ENCODE data around the gene CREG2.

GRCh38 chr2:101418460-101419095 lies 31.3 kb upstream of the CREG2 start:
- no peak for TF ChIP-seq POLR2A (IDR thresholded peaks at IDR 0.05)
- TF ChIP-seq CTCF (IDR thresholded peaks at IDR 0.05 in 8 of 11, conservative IDR thresholded peaks at IDR 0.05 in 3 of 11): no peak

All from spleen (tissue), 7 donors.